Smooth muscle cell of the brain vasculature (primary cell): ENCODE measurements around the gene ZNF276.

Experiments used
- DNase-seq: peaks from one replicate; pipeline ENCODE4 v3.0.0-alpha.2; 2012; ENCODE audit warnings: low read depth, low spot score

The ZNF276 gene

DNA sequence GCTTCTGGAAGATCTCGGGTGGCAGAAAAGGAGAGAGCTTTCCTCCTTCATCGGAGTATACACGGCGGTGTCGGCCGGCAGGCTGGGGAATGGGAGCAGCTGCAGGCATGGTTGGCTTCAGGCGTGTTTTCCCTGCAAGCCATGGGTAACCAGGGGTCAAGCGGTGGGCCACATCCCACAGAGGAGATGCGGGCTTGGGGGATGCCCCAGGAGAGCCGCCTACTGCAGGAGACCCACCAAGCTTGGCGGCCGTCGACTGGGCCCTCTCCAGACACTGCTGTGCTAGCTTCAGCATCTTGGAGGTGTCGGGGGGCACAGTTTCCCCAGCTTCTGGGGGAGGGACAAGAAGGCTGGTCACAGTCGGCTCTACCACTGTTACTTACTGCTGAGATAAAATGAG lies 4.8 kb upstream of the ZNF276 start:
- DNase-seq: no peak

GRCh38 chr16:89716916-89717687 lies 4.2 kb upstream of the ZNF276 start:
- DNase-seq: no peak

DNA sequence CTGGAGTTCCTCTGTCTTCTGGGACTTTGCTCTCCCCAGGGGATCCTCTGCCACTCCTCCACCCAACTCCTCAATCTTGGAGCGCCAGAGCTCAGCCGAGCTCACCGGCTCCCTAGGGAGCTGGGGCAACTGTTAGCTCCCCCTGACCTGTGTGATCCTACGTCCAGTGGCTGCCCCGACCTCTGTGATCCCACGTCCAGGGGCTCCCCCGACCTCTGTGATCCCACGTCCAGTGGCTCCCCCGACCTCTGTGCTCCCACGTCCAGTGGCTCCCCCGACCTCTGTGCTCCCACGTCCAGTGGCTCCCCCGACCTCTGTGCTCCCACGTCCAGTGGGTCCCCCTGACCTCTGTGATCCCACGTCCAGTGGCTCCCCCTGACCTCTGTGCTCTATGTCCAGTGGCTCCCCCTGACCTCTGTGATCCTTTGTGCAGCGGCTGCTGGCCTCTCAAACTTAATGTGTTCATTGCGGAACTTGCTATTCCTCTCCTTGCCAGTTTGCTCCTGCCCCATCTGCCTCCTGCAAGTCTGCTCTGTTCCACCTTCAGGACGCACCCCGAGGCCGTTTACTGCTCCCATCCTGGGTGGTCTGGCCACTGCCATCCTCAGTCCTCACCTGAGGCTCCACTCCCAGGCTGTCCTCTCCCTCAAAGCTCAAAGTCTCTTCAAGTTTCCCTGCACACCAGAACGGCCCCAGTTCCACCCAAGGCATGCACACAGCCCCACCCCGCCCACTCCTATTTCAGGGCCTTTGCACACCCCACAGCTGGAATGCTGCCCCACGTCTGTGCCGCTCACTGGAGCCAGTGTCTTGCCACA lies 3.4 kb upstream of the ZNF276 start:
- no peak for DNase-seq

GRCh38 chr16:89720551-89720812 lies 855 bp upstream of the ZNF276 start:
- no peak for DNase-seq

DNA sequence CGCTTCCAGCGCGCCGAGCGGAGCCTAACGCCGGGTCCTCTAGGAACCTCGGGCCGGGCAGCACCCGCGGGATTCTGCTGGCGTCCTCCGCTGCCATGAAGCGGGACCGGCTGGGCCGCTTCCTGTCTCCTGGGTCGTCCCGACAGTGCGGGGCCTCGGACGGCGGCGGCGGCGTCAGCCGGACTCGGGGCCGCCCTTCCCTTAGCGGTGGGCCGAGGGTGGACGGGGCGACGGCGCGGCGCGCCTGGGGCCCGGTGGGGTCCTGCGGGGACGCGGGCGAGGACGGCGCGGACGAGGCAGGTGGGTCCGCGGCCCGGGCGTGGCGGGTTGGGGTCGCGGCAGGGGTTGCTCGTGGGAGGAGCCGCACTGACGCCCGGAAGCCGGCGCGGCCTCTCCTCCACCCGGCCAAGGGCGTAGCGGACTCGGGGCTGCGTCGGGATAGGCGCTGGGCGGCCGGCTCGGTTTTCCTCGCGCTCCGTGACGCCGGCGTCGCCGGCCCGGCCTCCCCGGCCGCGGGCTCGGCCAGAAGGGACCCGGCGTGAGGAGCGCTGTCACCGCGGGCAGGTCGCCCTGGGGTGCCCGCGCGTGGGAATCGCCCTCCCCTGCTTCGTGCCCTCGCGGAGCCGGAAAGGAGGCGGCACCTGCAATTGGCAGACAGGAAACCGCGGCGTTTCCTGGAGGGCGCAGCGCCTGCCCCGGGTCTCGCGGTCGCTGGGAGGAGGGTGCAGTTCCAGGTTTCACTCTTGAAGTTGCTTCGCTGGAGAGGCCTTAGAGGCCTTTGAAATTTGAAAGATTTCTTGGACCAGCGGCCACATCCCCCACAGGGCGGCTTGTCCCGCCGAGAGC lies 432 bp downstream of the ZNF276 start:
- DNase-seq: no peak

DNA sequence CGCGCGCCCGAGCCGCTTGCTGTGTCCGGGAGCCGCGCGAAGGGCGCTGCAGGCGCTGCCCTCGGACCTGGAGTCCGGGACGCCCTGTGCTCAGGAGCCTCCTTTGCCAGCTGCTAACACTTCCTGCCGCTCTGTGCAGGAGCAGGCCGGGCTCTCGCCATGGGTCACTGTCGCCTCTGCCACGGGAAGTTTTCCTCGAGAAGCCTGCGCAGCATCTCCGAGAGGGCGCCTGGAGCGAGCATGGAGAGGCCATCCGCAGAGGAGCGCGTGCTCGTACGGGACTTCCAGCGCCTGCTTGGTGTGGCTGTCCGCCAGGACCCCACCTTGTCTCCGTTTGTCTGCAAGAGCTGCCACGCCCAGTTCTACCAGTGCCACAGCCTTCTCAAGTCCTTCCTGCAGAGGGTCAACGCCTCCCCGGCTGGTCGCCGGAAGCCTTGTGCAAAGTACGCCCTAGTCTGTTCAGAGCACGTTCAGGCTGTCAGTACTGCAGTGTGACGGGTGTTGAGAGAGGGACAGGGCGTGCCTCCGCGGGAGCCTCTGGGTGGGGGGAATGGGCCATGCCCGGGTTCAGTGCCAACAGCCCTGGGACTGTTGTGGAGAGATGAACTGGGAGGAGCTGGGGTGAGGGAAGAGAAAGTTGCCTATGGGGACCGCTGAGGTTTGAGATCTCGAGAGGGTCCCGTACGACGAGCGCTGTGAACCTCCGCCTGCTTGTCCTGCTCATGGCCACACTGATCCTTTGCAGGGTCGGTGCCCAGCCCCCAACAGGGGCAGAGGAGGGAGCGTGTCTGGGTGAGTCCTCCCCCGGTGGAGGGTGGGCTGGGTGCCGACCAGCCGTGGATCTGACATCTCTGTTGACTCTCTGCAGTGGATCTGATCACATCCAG lies 1.3 kb downstream of the ZNF276 start:
- no peak for DNase-seq

GRCh38 chr16:89723279-89724250 lies 2.2 kb downstream of the ZNF276 start:
- DNase-seq: no peak

DNA sequence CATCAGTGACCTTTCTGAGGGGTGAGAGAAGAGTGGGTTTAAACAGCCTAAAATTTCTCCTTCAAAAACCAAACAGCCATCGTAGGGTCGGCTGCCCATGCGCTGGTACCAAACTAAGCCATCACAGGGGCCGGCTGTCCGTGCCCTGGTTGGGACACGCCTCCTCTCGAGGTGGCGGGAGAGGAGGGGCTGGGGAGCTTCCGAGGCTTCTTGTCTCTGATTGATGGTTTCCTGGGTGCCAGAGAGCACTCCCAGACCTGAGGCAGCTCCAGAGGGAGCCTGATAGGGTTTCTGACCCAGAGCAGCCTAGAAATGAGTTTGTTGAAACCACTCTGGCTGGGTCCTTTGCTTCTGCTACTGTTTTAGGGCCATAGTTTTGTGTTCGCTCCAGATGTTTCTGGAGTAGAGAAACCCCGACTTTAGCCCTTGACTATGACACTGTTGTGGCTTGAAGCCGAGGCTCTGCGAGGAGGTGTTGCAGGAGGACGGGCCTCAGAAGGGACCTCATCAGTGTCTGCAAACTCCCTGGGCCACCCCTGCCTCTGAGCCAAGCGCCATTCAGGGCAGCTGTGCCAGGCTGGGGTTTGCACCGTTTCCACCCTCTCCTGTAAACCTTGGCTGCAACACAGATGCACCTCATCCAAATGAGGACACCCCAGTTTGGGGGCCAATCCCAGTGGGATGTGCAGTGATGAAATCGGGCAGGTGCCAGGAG lies 6.2 kb downstream of the ZNF276 start:
- no peak for DNase-seq

DNA sequence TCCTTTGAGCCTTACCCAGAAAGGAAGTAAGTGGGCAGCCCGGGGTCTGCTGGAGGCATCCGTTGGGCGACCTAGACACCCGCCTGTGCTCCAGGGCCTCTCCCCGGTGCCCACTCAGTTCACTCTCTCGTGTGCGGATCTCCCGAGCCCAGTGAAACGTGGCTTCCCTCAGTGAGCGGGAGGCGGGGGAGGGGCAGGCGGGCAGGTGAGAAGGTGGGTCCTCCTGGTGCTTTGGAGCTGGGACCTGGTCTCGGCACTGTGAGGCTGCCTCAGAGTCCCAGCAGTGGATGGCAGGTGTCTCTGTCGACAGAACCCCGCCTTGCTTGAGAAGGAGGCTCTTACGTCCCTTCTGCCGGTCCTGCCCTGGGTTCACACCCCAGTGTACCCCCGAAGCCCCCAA lies 8.0 kb downstream of the ZNF276 start:
- DNase-seq: no peak

DNA sequence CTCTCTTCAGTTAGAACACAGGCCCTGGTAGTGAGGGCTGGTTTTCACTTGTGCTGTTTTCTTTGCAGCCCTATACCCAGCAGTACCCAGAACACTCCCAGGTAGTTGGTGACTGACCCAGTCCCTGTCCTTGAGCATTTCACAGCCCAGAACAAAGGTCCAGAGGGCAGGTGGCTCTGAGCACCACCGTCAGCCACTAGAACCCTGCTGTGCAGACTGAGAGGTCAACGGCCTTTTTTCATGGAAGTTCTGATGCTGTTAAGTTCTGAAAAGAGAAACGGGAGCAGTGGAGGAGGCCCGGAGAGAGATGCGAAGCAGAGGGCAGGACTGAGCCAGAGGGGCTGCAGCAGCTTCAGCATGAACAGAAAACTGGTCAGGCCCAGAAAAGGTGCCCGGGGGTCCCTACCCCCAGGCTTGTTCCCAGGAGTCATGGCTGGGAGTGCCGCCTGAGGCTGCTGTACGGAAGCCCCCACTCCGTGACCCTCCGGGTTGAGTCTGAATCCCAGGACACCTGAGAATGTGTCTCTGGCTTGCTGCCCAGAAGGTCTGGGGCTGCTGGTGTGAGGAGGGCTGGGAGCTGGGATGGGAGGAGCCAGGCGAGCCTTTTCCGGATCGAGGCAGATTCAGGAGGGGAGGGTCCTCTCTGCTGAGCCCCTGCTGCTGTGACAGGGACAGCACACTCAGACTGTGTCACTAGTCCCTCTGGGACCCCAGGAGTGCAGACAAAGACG lies 8.7 kb downstream of the ZNF276 start:
- no peak for DNase-seq

GRCh38 chr16:89730610-89731234 lies 9.4 kb downstream of the ZNF276 start:
- DNase-seq: no peak

DNA sequence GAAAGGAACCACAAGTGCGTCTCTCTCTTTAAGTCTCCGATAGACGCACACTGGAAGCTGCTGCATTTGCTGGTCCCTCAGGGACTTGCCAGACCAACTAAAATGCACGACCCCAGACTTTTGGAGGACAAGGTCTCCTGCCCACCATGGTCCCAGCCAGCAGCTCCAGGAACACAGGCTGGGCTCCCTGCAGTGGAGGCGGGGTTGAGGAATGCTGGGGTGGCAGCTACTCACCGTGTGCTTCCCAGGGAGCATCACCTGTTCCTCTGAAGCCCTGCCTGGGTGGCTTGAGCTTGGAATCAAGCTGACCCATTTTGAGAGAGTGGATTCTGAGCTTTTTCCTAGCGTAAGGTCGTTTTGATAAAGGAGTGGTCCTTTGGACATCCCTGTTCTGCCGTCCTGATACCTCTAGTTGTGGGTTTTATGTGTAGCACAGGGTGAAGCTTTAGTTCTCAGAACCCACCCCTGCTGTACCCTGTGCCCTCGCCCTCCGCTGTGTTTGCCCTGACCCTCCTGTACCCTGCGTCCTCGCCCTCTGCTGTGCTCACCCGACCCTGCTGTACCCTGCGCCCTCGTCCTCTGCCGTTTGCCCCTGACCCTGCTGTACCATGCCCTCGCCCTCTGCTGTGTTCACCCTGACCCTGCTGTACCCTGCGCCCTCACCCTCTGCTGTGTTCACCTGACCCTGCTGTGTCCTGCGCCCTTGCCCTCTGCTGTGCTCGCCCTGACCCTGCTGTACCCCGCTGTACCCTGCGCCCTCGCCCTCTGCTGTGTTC lies 11.0 kb downstream of the ZNF276 start:
- no peak for DNase-seq

GRCh38 chr16:89732918-89733242 lies 11.5 kb downstream of the ZNF276 start:
- no peak for DNase-seq

DNA sequence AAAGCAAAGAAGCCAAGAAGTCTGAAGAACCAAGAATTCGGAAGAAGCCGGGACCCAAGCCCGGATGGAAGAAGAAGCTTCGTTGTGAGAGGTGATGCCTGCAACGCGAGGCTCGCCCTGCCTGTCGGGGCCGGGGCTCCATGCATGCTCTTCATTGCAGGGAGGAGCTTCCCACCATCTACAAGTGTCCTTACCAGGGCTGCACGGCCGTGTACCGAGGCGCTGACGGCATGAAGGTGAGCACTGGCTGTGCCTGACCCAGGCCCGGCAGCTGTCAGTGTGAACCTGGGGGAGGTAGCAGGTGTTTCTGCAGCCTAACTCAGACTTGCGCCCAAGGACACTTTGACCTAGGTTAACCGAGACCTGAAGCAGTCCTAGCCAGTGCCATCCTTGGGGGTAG lies 12.0 kb downstream of the ZNF276 start:
- DNase-seq: no peak

DNA sequence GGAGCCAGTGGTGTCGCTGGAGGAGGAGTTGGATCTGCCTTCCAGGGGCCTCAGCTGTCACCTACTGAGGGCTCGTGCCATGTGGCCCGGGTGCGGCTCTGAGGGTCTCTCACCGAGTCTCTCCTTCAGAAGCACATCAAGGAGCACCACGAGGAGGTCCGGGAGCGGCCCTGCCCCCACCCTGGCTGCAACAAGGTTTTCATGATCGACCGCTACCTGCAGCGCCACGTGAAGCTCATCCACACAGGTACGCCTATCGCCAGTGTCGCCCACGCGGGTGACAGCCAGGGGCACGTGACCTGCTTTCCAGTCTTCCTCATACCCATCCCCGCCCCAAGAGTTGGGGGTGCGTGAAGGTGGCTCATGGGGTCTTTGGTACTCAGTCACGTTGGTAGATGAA lies 12.5 kb downstream of the ZNF276 start:
- DNase-seq: no peak

GRCh38 chr16:89736554-89736953 lies 15.2 kb downstream of the ZNF276 start:
- no peak for DNase-seq

GRCh38 chr16:89737341-89738071 lies 16.2 kb downstream of the ZNF276 start:
- DNase-seq: no peak
